SK-N-MC (cell line): ENCODE results near the gene CAMTA2.
"Not testable (repeated sequence)": the region's sequence is repeated elsewhere in the genome, so short reads cannot be mapped to it uniquely, and the experiment has no call there.

Experiments
- DNase-seq: peaks from one replicate; pipeline ENCODE4 v3.0.0-alpha.2; 2011; ENCODE audit warnings: low read depth, low spot score
- H3K27ac ChIP-seq: fragments of 200-600 bp; sonication (generic); 2 replicates; pipeline ENCODE4 v1.5.1; 2016; ENCODE audit warnings: mixed run types
- H3K36me3 ChIP-seq: fragments of 200-600 bp; sonication (generic); 2 replicates; pipeline ENCODE4 v1.6.1; 2017; ENCODE audit warnings: antibody characterized with exemption, low read length, mixed read lengths; ENCODE audit not compliant: insufficient read depth
- H3K4me3 ChIP-seq: fragments of 200-600 bp; sonication (generic); 2 replicates; pipeline ENCODE4 v1.5.1; 2016
- H3K9ac ChIP-seq: fragments of 200-600 bp; sonication (generic); 2 replicates; pipeline ENCODE4 v1.8.0; 2017; ENCODE audit warnings: mixed run types, mixed read lengths; ENCODE audit not compliant: insufficient read length
- H3K9me3 ChIP-seq: fragments of 200-600 bp; sonication (generic); 2 replicates; pipeline ENCODE4 v1.6.1; 2017; ENCODE audit warnings: low read depth, mild to moderate bottlenecking, antibody characterized with exemption, low read length, moderate library complexity, mixed read lengths
- EZH2 ChIP-seq: fragments of 200-600 bp; sonication (generic); IDR thresholded peaks from one replicate; pipeline ENCODE4 v1.6.1; 2017; ENCODE audit warnings: antibody characterized with exemption
- FOXP2 ChIP-seq: optimal IDR thresholded peaks from 2 replicates; pipeline ENCODE3; 2011; ENCODE audit warnings: mild to moderate bottlenecking, moderate library complexity; ENCODE audit not compliant: insufficient read depth; ENCODE audit errors: extremely low read length, control extremely low read depth
- POLR2AphosphoS5 ChIP-seq: IDR thresholded peaks from 2 replicates; pipeline ENCODE4 v1.6.1; 2012; ENCODE audit warnings: mild to moderate bottlenecking, low read depth, low read length, borderline replicate concordance

Gene CAMTA2

DNA sequence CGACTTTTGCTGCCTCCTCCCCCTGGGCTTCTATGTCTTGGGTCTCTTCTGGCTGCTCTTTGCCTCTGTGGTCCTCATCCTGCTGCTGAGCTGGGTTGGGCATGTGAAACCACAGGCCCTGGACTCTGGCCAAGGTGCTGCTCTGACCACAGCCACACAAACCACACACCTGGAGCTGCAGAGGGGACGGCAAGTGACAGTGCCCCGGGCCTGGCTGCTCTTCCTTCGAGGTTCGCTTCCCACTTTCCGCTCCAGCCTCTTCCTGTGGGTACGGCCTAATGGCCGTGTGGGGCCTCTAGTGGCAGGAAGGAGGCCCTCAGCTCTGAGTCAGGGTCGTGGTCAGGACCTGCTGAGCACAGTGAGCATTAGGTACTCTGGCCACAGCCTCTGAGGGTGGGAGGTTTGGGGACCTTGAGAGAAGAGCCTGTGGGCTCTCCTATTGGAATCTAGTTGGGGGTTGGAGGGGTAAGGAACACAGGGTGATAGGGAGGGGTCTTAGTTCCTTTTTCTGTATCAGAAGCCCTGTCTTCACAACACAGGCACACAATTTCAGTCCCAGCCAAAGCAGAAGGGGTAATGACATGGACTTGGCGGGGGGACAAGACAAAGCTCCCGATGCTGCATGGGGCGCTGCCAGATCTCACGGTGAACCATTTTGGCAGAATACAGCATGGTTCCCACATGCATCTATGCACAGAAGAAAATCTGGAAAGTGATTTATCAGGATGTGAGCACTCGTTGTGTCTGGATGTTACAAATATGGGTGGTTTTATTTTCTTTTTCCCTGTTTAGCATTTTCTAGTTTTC is 53.1 kb downstream of the CAMTA2 start:
- DNase-seq: no peak

DNA sequence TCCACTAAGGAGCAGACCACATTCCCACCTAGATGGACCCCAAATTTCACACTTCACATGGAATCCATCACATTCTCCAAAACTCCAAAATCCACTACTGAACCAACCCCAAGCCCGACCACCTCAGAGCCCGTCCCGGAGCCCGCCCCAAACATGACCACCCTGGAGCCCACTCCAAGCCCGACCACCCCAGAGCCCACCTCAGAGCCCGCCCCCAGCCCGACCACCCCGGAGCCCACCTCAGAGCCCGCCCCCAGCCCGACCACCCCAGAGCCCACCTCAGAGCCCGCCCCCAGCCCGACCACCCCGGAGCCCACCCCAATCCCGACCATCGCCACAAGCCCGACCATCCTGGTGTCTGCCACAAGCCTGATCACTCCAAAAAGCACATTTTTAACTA is 53.8 kb downstream of the CAMTA2 start:
- DNase-seq: no peak
- H3K4me3 ChIP-seq: no peak overlapping the region
- H3K9me3 ChIP-seq: no peaks in the 10 kb centered on the region
- peaks cover 20% of the 10 kb centered on the region; the same call in 1 of the 2 replicates for H3K36me3 ChIP-seq
- H3K9ac ChIP-seq: no peak overlapping the region
- no peak overlapping the region for H3K27ac ChIP-seq
- no peak for TF ChIP-seq EZH2
- TF ChIP-seq FOXP2: no peak

More for the DNA sequence above, 53.1 kb downstream of the CAMTA2 start:
- TF ChIP-seq POLR2AphosphoS5: no peak
- no peak for TF ChIP-seq FOXP2
- TF ChIP-seq EZH2: no peak
- no peaks in the 10 kb centered on the region for H3K9me3 ChIP-seq
- H3K9ac ChIP-seq: no peak overlapping the region
- no peak overlapping the region for H3K4me3 ChIP-seq
- no peak overlapping the region for H3K27ac ChIP-seq
- H3K36me3 ChIP-seq: peaks cover 20% of the 10 kb centered on the region; the same call in 1 of the 2 replicates

DNA sequence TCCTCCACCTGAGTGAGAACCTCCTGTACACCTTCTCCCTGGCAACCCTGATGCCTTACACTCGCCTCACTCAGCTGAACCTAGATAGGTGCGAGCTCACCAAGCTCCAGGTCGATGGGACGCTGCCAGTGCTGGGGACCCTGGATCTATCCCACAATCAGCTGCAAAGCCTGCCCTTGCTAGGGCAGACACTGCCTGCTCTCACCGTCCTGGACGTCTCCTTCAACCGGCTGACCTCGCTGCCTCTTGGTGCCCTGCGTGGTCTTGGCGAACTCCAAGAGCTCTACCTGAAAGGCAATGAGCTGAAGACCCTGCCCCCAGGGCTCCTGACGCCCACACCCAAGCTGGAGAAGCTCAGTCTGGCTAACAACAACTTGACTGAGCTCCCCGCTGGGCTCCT is 54.7 kb downstream of the CAMTA2 start:
- H3K4me3 ChIP-seq: no peak overlapping the region
- H3K27ac ChIP-seq: no peak overlapping the region
- peaks cover 12% of the 10 kb centered on the region; the same call in 1 of the 2 replicates for H3K36me3 ChIP-seq
- no peak for DNase-seq
- H3K9ac ChIP-seq: no peak overlapping the region
- no peaks in the 10 kb centered on the region for H3K9me3 ChIP-seq
- TF ChIP-seq FOXP2 (no peak), EZH2 (no peak), POLR2AphosphoS5 (no peak)

DNA sequence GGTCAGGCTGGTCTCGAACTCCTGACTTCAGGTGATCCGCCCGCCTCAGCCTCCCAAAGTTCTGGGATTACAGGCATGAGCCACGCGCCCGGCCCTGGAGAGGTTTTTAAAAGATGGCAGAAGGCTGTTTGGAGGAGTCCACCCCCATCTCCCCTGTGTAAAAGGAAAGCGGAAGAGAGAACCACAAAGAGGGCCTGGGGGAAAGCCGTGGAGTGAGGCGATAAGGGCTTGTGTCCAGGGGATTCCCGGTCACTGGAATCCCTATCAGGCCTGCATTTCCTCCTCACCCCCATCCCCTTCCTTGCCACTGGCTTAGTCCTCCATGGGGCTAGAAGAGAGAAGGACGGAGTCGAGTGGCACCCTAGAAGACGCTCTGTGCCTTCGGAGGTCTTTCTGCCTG is 55.5 kb downstream of the CAMTA2 start, which contains the start of gene GP1BA:
GP1BA (plus strand) TSS at position 315 of the 400 bp plus-strand sequence. CDS start 328 bp downstream, outside the sequence.
- no peak for DNase-seq
- Histone ChIP-seq H3K9me3 (no peaks in the 10 kb centered on the region), H3K9ac (no peak within 1 kb of the TSS), H3K4me3 (no peak within 1 kb of the TSS), H3K27ac (no peak within 1 kb of the TSS), H3K36me3 (peaks cover 5% of the 10 kb centered on the region; the same call in 1 of the 2 replicates)
- TF ChIP-seq POLR2AphosphoS5 (no peak), FOXP2 (no peak), EZH2 (no peak)

DNA sequence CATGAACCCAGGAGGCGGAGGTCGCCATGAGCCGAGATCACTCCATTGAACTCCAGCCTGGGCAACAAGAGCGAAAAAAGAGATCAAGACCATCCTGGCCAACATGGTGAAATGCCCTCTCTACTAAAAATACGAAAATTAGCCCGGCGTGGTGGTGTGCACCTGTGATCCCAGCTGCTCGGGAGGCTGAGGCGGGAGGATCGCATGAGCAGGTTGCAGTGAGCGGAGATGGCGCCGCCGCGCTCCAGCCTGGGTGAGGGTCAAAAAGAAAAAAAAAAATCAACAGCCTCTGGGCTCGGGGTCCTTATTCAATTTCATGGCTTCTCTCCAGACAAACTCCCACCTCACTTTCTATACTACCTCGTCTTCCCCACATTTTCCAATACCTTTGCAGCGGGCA is 58.6 kb downstream of the CAMTA2 start:
- no peak for TF ChIP-seq EZH2
- no peak for TF ChIP-seq POLR2AphosphoS5
- no peak for TF ChIP-seq FOXP2
- Histone ChIP-seq H3K36me3 (no peaks in the 10 kb centered on the region), H3K9me3 (no peaks in the 10 kb centered on the region), H3K9ac (no peak overlapping the region), H3K4me3 (no peak overlapping the region), H3K27ac (no peak overlapping the region)
- DNase-seq: no peak

DNA sequence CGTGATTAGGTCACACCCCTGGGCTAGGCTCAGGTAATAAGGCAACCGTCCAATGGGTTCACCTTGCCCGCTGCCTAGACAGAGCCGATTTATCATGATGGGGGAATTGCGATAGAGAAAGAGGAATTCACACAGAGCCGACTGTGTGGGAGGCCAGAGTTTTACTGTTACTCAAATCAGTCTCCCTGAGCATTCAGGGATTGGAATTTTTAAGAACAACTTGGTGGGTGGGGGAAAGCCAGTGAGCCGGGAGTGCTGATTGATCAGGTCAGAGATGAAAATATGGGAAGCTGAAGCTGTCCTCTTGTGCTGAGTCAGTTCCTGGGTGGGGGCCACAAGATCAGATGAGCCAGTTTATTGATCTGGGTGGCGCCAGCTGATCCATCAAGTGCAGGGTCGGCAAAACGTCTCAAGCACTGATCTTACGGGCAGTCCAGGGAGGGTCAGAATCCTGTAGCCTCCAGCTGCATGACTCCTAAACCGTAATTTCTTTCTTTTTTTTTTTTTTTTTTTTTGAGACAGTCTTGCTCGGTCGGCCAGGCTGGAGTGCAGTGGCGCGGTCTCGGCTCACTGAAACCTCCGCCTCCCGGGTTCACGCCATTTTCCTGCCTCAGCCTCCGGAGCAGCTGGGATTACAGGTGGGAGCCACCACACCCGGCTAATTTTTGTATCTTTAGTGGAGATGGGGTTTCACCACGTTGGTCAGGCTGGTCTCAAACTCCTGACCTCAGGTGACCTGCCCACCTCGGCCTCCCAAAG is 60.7 kb downstream of the CAMTA2 start:
- not testable (repeated sequence) for H3K36me3 ChIP-seq, H3K9me3 ChIP-seq, H3K4me3 ChIP-seq, H3K27ac ChIP-seq, DNase-seq, H3K9ac ChIP-seq

DNA sequence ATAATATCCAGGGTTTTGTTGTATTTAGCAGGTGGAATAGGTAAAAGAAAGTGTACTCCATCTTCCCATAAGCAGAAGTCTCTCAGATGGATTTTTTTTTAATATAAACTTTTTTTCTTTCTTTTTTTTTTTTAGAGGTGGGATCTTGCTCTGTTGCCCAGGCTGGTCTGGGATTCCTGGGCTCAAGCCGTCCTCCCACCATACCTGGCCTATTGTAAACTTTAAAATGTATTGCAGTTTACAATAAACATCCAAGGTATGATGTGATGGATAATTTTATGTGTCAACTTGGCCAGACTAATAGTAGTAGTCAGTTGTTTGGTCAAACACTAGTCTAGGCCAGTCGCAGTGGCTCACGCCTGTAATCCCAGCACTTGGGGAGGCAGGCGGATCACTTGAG is 66.2 kb downstream of the CAMTA2 start:
- Histone ChIP-seq H3K9ac (no peak overlapping the region), H3K36me3 (no peaks in the 10 kb centered on the region), H3K27ac (no peak overlapping the region), H3K4me3 (no peak overlapping the region), H3K9me3 (no peaks in the 10 kb centered on the region)
- no peak for TF ChIP-seq FOXP2
- no peak for TF ChIP-seq POLR2AphosphoS5
- no peak for TF ChIP-seq EZH2
- DNase-seq: no peak

DNA sequence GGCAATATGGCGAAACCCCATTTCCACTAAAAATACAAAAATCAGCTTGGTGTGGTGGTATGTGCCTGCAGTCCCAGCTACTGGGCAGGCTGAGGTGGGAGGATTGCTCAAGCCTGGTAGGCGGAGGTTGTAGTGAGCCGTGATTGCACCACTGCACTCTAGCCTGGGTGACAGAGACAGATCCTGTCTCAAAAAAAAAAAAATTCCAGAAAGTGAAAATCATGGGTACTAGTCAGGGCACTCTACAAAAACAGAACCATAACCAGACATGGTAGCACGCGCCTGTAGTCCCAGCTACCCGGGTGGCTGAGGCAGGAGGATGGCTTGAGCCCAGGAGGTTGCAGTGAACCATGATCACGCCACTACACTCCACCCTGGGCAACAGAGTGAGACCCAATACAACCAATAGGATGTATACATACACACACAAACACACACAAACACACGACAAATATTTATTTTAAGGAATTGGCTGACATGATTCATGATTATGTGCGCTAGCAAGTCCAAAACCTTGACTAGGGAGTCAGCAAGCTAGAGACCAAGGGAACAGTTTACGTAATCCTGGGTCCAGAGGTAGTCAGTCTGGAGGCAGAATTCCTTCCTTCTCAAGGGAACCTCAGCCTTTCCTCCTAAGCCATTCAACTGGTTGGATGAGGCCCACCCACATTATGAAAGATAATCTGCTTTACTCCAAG is 67.0 kb downstream of the CAMTA2 start:
- no peaks in the 10 kb centered on the region for H3K9me3 ChIP-seq
- H3K9ac ChIP-seq: no peak overlapping the region
- DNase-seq: no peak
- H3K4me3 ChIP-seq: no peak overlapping the region
- no peaks in the 10 kb centered on the region for H3K36me3 ChIP-seq
- no peak for TF ChIP-seq EZH2
- TF ChIP-seq FOXP2: no peak
- no peak for TF ChIP-seq POLR2AphosphoS5
- H3K27ac ChIP-seq: no peak overlapping the region
